Caco-2 (cell line): ENCODE data around the gene CLMN. TPM values are rescaled to one million over a fixed set of nuclear protein-coding genes. Genes with fewer than 3 reads are reported as not detected.

Experiments
- BruUV-seq: library from RNA; stranded (reverse); fragments of 400-500 nt; replicated peaks from 2 replicates; lab custom pipeline; 2021; lab: Mats Ljungman, UMichigan
- CTCF ChIA-PET: fragments of 300-600 bp; sonication (Branson Sonifier 250); formaldehyde crosslinking; loops from one replicate; lab custom pipeline; 2022; ENCODE audit warnings: antibody characterized with exemption; lab: Charles Lee
- POLR2A ChIA-PET: fragments of 300-600 bp; sonication (Branson Sonifier 250); formaldehyde crosslinking; loops from one replicate; lab custom pipeline; 2022; ENCODE audit warnings: antibody characterized with exemption; lab: Charles Lee
- DNase-seq, 2 experiments: peaks; one replicate each; pipeline versions ENCODE4 v3.0.0 to v3.0.0-alpha.2; 2020 to 2022
- H3K27me3 ChIP-seq: replicated peaks from 2 replicates; pipeline ENCODE4 v1.6.0; 2011; ENCODE audit warnings: low read length; ENCODE audit not compliant: control insufficient read depth, insufficient read depth
- H3K36me3 ChIP-seq: 2 replicates; pipeline ENCODE4 v1.5.1; 2011; ENCODE audit warnings: low read length; ENCODE audit not compliant: control insufficient read depth, insufficient read depth
- H3K4me1 ChIP-seq: fragments of 250-450 bp; sonication (Bioruptor Pico); 2 replicates; pipeline ENCODE4 v1.5.1; 2020; ENCODE audit warnings: mild to moderate bottlenecking
- H3K4me3 ChIP-seq: 2 replicates; pipeline ENCODE4 v1.5.1; 2011; ENCODE audit warnings: low read depth, mild to moderate bottlenecking, control low read depth, low read length
- H3K9me3 ChIP-seq: fragments of 250-450 bp; sonication (Bioruptor Pico); 2 replicates; pipeline ENCODE4 v1.5.1; 2020; ENCODE audit warnings: mild to moderate bottlenecking, moderate library complexity
- H3K27ac Mint-ChIP-seq: one replicate; pipeline ENCODE4 v1.8.0; 2022; ENCODE audit warnings: mixed read lengths; ENCODE audit not compliant: unreplicated experiment
- H3K27me3 Mint-ChIP-seq: one replicate; pipeline ENCODE4 v1.8.0; 2022; ENCODE audit warnings: mixed read lengths; ENCODE audit not compliant: insufficient read depth, unreplicated experiment
- H3K36me3 Mint-ChIP-seq: one replicate; pipeline ENCODE4 v1.8.0; 2022; ENCODE audit warnings: mild to moderate bottlenecking, mixed read lengths; ENCODE audit not compliant: insufficient read depth, unreplicated experiment
- H3K4me1 Mint-ChIP-seq: one replicate; pipeline ENCODE4 v1.8.0; 2022; ENCODE audit warnings: low read depth, mixed read lengths; ENCODE audit not compliant: unreplicated experiment
- H3K4me3 Mint-ChIP-seq: one replicate; pipeline ENCODE4 v1.8.0; 2022; ENCODE audit warnings: mild to moderate bottlenecking, moderate library complexity, mixed read lengths; ENCODE audit not compliant: unreplicated experiment
- H3K9me3 Mint-ChIP-seq: one replicate; pipeline ENCODE4 v1.8.0; 2022; ENCODE audit warnings: mixed read lengths; ENCODE audit not compliant: unreplicated experiment
- intact Hi-C: fragments of 100-400 bp; cut with micrococcal nuclease; formaldehyde crosslinking; loops from one replicate; pipeline ENCODE4 v1.10.0; 2022; ENCODE audit not compliant: unreplicated experiment
- total RNA-seq: library from RNA; stranded (reverse); gene quantifications from 2 replicates; pipeline ENCODE4 v1.2.3, GENCODE V29; 2022
- TF ChIP-seq, protein P1 (sequence below), 2 experiments: fragments of 200-600 bp in 1 of 2; IDR thresholded peaks; 1 replicate in 1 of 2; 2 replicates in 1 of 2; pipeline versions ENCODE4 v1.5.1 to v1.8.0; 2011 to 2022; ENCODE audit warnings: antibody characterized with exemption in 1 of 2, control low read depth in 1 of 2, inconsistent platforms in 1 of 2, low read depth in 1 of 2, low read length in 1 of 2, mild to moderate bottlenecking in 1 of 2, moderate library complexity in 1 of 2; ENCODE audit not compliant: insufficient read depth in 1 of 2, severe bottlenecking in 1 of 2, unreplicated experiment in 1 of 2

The CLMN gene
- total RNA-seq, 1 experiment from 2014 or later = 6.7 TPM

DNA sequence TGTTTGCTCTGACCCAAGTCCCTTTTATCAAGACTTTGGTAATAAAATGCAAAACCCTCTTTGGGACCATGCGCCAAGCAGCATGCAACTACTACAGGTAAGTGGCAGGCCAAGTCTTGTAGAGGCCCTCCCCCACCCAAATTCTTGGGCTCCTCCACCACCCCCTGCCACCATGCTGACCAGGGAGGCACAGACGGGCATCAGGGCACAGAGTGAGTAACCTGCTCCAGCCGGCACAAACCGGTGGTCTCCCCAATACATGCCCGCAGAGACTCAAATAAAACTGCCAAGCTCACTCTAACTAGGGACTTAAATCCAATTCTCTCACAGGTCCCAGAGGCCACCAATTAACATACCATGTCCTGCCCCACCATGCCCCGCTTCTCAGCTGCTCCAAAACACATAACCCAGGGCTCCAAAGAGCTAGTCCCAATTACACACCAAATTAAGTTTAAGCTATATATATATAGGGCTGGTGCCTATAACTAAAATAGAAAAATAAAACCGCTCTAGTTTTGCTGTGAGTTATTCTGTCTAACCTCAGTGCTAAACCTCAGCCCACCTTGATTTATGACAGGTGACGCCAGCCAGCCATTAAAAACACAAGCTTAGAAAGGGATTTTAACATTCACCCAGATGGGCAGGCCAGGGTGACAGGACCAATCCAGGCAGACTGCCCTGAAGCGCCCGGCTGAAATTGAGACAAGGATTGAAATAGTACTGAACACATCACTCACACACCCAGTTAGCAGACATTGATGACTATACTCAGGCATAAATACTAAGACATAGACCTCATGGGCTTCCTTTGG lies 81.0 kb downstream of the CLMN start:
- H3K36me3 Mint-ChIP-seq = no peaks in the 10 kb centered on the region
- H3K36me3 ChIP-seq = no peaks in the 10 kb centered on the region
- BruUV-seq = no TSS peak

GRCh38 chr14:95237958-95238340 lies 81.8 kb downstream of the CLMN start:
- intact Hi-C loops = no loop called here
- Mint-ChIP-seq H3K4me1 (peaks cover 7% of the 10 kb centered on the region), H3K4me3 (no peak overlapping the region), H3K36me3 (no peaks in the 10 kb centered on the region), H3K27ac (no peak overlapping the region), H3K27me3 (no peaks in the 10 kb centered on the region), H3K9me3 (no peaks in the 10 kb centered on the region)
- ChIA-PET POLR2A (no interaction called here), CTCF (no interaction called here)
- TF ChIP-seq, protein P1, sequence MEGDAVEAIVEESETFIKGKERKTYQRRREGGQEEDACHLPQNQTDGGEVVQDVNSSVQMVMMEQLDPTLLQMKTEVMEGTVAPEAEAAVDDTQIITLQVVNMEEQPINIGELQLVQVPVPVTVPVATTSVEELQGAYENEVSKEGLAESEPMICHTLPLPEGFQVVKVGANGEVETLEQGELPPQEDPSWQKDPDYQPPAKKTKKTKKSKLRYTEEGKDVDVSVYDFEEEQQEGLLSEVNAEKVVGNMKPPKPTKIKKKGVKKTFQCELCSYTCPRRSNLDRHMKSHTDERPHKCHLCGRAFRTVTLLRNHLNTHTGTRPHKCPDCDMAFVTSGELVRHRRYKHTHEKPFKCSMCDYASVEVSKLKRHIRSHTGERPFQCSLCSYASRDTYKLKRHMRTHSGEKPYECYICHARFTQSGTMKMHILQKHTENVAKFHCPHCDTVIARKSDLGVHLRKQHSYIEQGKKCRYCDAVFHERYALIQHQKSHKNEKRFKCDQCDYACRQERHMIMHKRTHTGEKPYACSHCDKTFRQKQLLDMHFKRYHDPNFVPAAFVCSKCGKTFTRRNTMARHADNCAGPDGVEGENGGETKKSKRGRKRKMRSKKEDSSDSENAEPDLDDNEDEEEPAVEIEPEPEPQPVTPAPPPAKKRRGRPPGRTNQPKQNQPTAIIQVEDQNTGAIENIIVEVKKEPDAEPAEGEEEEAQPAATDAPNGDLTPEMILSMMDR (IDR thresholded peaks at IDR 0.05; ENCODE audit: insufficient read depth in 1 of 2, low read depth in 1 of 2, low read length in 1 of 2, severe bottlenecking in 1 of 2, unreplicated experiment in 1 of 2) = no peak
- no peaks in the 10 kb centered on the region for H3K4me1 ChIP-seq
- H3K27me3 ChIP-seq = no peaks in the 10 kb centered on the region
- no TSS peak for BruUV-seq
- no peaks in the 10 kb centered on the region for H3K36me3 ChIP-seq
- no peaks in the 10 kb centered on the region for H3K9me3 ChIP-seq
- H3K4me3 ChIP-seq = no peak overlapping the region
- DNase-seq = no peak

More for the DNA sequence above, 81.0 kb downstream of the CLMN start:
- no peak overlapping the region for H3K4me3 ChIP-seq
- intact Hi-C loops = no loop called here
- Mint-ChIP-seq H3K27ac (no peak overlapping the region), H3K4me1 (peaks cover 7% of the 10 kb centered on the region), H3K27me3 (no peaks in the 10 kb centered on the region), H3K9me3 (no peaks in the 10 kb centered on the region), H3K4me3 (no peak overlapping the region)
- TF ChIP-seq, protein P1 (IDR thresholded peaks at IDR 0.05; ENCODE audit: insufficient read depth in 1 of 2, low read depth in 1 of 2, low read length in 1 of 2, severe bottlenecking in 1 of 2, unreplicated experiment in 1 of 2) = no peak
- ChIA-PET POLR2A (no interaction called here), CTCF (interaction anchor here (0.7 kb wide), 1 partner anchor 57 kb away, joined by 3 read pairs; no protein-coding TSS in a partner anchor)
- no peak for DNase-seq
- H3K4me1 ChIP-seq = no peaks in the 10 kb centered on the region
- H3K9me3 ChIP-seq = no peaks in the 10 kb centered on the region
- no peaks in the 10 kb centered on the region for H3K27me3 ChIP-seq

- Mint-ChIP-seq H3K4me3 (no peak overlapping the region), H3K9me3 (no peaks in the 10 kb centered on the region), H3K27ac (peak overlapping the region; percentile 31), H3K4me1 (peaks cover 7% of the 10 kb centered on the region), H3K36me3 (no peaks in the 10 kb centered on the region), H3K27me3 (no peaks in the 10 kb centered on the region)
- POLR2A ChIA-PET = no interaction called here
- Histone ChIP-seq H3K36me3 (no peaks in the 10 kb centered on the region), H3K4me3 (no peak overlapping the region), H3K4me1 (no peaks in the 10 kb centered on the region), H3K9me3 (no peaks in the 10 kb centered on the region), H3K27me3 (no peaks in the 10 kb centered on the region)
- CTCF ChIA-PET = no interaction called here
- intact Hi-C loops = no loop called here
- no TSS peak for BruUV-seq
- DNase-seq = no peak
- TF ChIP-seq, protein P1 (IDR thresholded peaks at IDR 0.05; ENCODE audit: insufficient read depth in 1 of 2, low read depth in 1 of 2, low read length in 1 of 2, severe bottlenecking in 1 of 2, unreplicated experiment in 1 of 2) = no peak
Measured at GRCh38 chr14:95237121-95237957, 82.4 kb downstream of the CLMN start.
